Thyroid gland (tissue), 4 donors: ENCODE data around the gene UTP14C. TPM values are rescaled to one million over a fixed set of nuclear protein-coding genes. Genes with fewer than 3 reads are reported as not detected.
"Not testable (repeated sequence)": the region's sequence is repeated elsewhere in the genome, so short reads cannot be mapped to it uniquely, and the experiment has no call there.

Experiments used
- DNase-seq, 2 donors: peaks; one replicate each; pipeline ENCODE4 v3.0.0-alpha.2; 2019
- H3K27ac ChIP-seq, 3 donors: fragments of 200-600 bp; sonication (generic); 1 replicate in 2 of 3; 2 replicates in 1 of 3; pipeline ENCODE4 v1.5.1; 2016 to 2019; ENCODE audit warnings: mild to moderate bottlenecking in 1 of 3, moderate library complexity in 1 of 3
- H3K27me3 ChIP-seq: fragments of 200-600 bp; sonication (generic); one replicate; pipeline ENCODE4 v1.5.1; 2019
- H3K36me3 ChIP-seq, 2 donors: fragments of 200-600 bp; sonication (generic); one replicate each; pipeline ENCODE4 v1.5.1; 2016 to 2019
- H3K4me1 ChIP-seq, 2 donors: fragments of 200-600 bp; sonication (generic); one replicate each; pipeline ENCODE4 v1.5.1; 2017 to 2019
- H3K4me3 ChIP-seq, 3 donors: fragments of 200-600 bp; sonication (generic); replicated peaks in 1 of 3; 1 replicate in 2 of 3; 2 replicates in 1 of 3; pipeline ENCODE4 v1.5.1; 2016; ENCODE audit warnings: mild to moderate bottlenecking in 1 of 3
- H3K9me3 ChIP-seq: fragments of 200-600 bp; sonication (generic); one replicate; pipeline ENCODE4 v1.5.1; 2017
- CTCF ChIP-seq, 6 experiments: fragments of 200-600 bp in 3 of 6; fragments of 450-650 bp in 3 of 6; sonication (generic) in 3 of 6; IDR thresholded peaks; one replicate each; pipeline ENCODE4 v1.5.1; 2016 to 2019; ENCODE audit warnings: antibody characterized with exemption in 6 of 6, mild to moderate bottlenecking in 2 of 6, inconsistent platforms in 1 of 6, moderate library complexity in 1 of 6
- POLR2A ChIP-seq, 2 donors: fragments of 450-650 bp; IDR thresholded peaks; one replicate each; pipeline ENCODE4 v1.6.1; 2017; ENCODE audit warnings: antibody characterized with exemption in 2 of 2, mild to moderate bottlenecking in 2 of 2, moderate library complexity in 1 of 2
- WGBS, 2 donors: methylation state at CpG; one replicate each; pipeline ENCODE4 v1.1.5; 2017; 5-methylcytosine and 5-hydroxymethylcytosine counted together
- intact Hi-C: fragments of 100-400 bp; cut with DNase I; formaldehyde crosslinking; loops from one replicate; pipeline ENCODE4 v1.15.1; 2023
- total RNA-seq, 4 donors: library from RNA; depleted of rRNA; stranded (reverse); fragments of >200 nt; gene quantifications; one replicate each; pipeline ENCODE4 v1.2.3, GENCODE V29; 2016

The UTP14C gene
- total RNA-seq, 4 donors from 2014 or later, result 23.1 to 31.2 (median 25.9) TPM

- DNase-seq, result no peak
- H3K9me3 ChIP-seq, result no peaks in the 10 kb centered on the region
- intact Hi-C loops, result no loop called here
- WGBS, 2 donors, result 63 to 68% methylated on average over 4 of the region's 4 CpGs
- H3K27ac ChIP-seq, result no peak overlapping the region
- no peaks in the 10 kb centered on the region for H3K27me3 ChIP-seq
- no peaks in the 10 kb centered on the region for H3K36me3 ChIP-seq
- H3K4me1 ChIP-seq, result no peaks in the 10 kb centered on the region
- no peak overlapping the region for H3K4me3 ChIP-seq
- TF ChIP-seq CTCF (IDR thresholded peaks at IDR 0.05) (no peak), POLR2A (IDR thresholded peaks at IDR 0.05) (no peak)
Observed at GRCh38 chr13:51980908-51981307, 43.6 kb upstream of the UTP14C start.

GRCh38 chr13:51981355-51981754 is 43.1 kb upstream of the UTP14C start:
- H3K27me3 ChIP-seq, result no peaks in the 10 kb centered on the region
- H3K27ac ChIP-seq, result no peak overlapping the region
- TF ChIP-seq POLR2A (IDR thresholded peaks at IDR 0.05) (no peak), CTCF (IDR thresholded peaks at IDR 0.05) (no peak)
- 88 to 89% methylated on average over 4 of the region's 4 CpGs for WGBS, 2 donors
- intact Hi-C loops, result no loop called here
- no peak overlapping the region for H3K4me3 ChIP-seq
- no peaks in the 10 kb centered on the region for H3K4me1 ChIP-seq
- DNase-seq, result no peak
- H3K36me3 ChIP-seq, result no peaks in the 10 kb centered on the region
- no peaks in the 10 kb centered on the region for H3K9me3 ChIP-seq

GRCh38 chr13:51983292-51983691 is 41.2 kb upstream of the UTP14C start:
- H3K36me3 ChIP-seq, H3K27me3 ChIP-seq, H3K27ac ChIP-seq, H3K4me1 ChIP-seq, H3K4me3 ChIP-seq, intact Hi-C loops, H3K9me3 ChIP-seq, DNase-seq: not testable (repeated sequence)
- 85 to 90% methylated on average over 3 of the region's 3 CpGs for WGBS, 2 donors

GRCh38 chr13:51984904-51985303 is 39.6 kb upstream of the UTP14C start:
- H3K36me3 ChIP-seq, DNase-seq, H3K4me1 ChIP-seq, H3K27me3 ChIP-seq, intact Hi-C loops, H3K9me3 ChIP-seq, H3K4me3 ChIP-seq, H3K27ac ChIP-seq: not testable (repeated sequence)
- 89 to 90% methylated on average over 4 of the region's 4 CpGs for WGBS, 2 donors

- intact Hi-C loops, result no loop called here
Observed at GRCh38 chr13:51988988-51989618, 35.4 kb upstream of the UTP14C start.

GRCh38 chr13:51993713-51994112 is 30.8 kb upstream of the UTP14C start:
- Histone ChIP-seq H3K27ac (no peak overlapping the region), H3K36me3 (no peaks in the 10 kb centered on the region), H3K9me3 (no peaks in the 10 kb centered on the region), H3K27me3 (no peaks in the 10 kb centered on the region), H3K4me1 (peaks cover 16 to 17% of the 10 kb centered on the region in 2 donors), H3K4me3 (no peak overlapping the region)
- DNase-seq, result no peak
- WGBS, 2 donors, result 91 to 97% methylated on average over 2 of the region's 2 CpGs
- TF ChIP-seq POLR2A (IDR thresholded peaks at IDR 0.05), result no peak
- no peak for TF ChIP-seq CTCF (IDR thresholded peaks at IDR 0.05)
- intact Hi-C loops, result no loop called here

More at GRCh38 chr13:51988988-51989618, 35.4 kb upstream of the UTP14C start:
- 92 to 95% methylated on average over 3 of the region's 3 CpGs for WGBS, 2 donors
- DNase-seq, result no peak
- no peaks in the 10 kb centered on the region for H3K4me1 ChIP-seq
- no peak overlapping the region for H3K27ac ChIP-seq
- TF ChIP-seq POLR2A (IDR thresholded peaks at IDR 0.05) (no peak), CTCF (IDR thresholded peaks at IDR 0.05) (no peak)
- no peaks in the 10 kb centered on the region for H3K27me3 ChIP-seq
- no peaks in the 10 kb centered on the region for H3K36me3 ChIP-seq
- H3K4me3 ChIP-seq, result no peak overlapping the region
- H3K9me3 ChIP-seq, result no peaks in the 10 kb centered on the region
